Measurements from ENCODE around the gene DIAPH2.

DIAPH2 gene

GRCh38 chrX:96918864-96919263 lies 234.2 kb downstream of the DIAPH2 start:
- intact Hi-C loops (cut with DNase I), result no loop called here
- DNase-seq, result no peak

- DNase-seq, result peak in 1 of 10 donors; percentile 12
- intact Hi-C loops (cut with DNase I), result no loop called here
Measured at GRCh38 chrX:96919672-96920071, 235.0 kb downstream of the DIAPH2 start.

- intact Hi-C loops (cut with DNase I), result no loop called here
- DNase-seq, result peak in 1 of 10 donors; percentile 20
Measured at GRCh38 chrX:96924581-96924980, 239.9 kb downstream of the DIAPH2 start.

- no peak for DNase-seq
- intact Hi-C loops (cut with DNase I), result no loop called here
Measured at GRCh38 chrX:96929036-96929435, 244.4 kb downstream of the DIAPH2 start.

GRCh38 chrX:96957718-96958117 lies 273.1 kb downstream of the DIAPH2 start:
- intact Hi-C loops (cut with DNase I), result no loop called here

GRCh38 chrX:96971812-96972211 lies 287.2 kb downstream of the DIAPH2 start:
- no peak for DNase-seq
- intact Hi-C loops (cut with DNase I), result no loop called here

More at GRCh38 chrX:96957718-96958117, 273.1 kb downstream of the DIAPH2 start:
- peak in 1 of 10 donors; percentile 65 for DNase-seq

- intact Hi-C loops (cut with DNase I), result no loop called here
- DNase-seq, result no peak
Measured at GRCh38 chrX:96978906-96979305, 294.3 kb downstream of the DIAPH2 start.

GRCh38 chrX:96979766-96980165 lies 295.1 kb downstream of the DIAPH2 start:
- no peak for DNase-seq
- intact Hi-C loops (cut with DNase I), result no loop called here

- intact Hi-C loops (cut with DNase I), result no loop called here
- DNase-seq, result no peak
Measured at GRCh38 chrX:96982161-96982560, 297.5 kb downstream of the DIAPH2 start.

- intact Hi-C loops (cut with DNase I), result no loop called here
- DNase-seq, result no peak
Measured at GRCh38 chrX:96984538-96984937, 299.9 kb downstream of the DIAPH2 start.

- intact Hi-C loops (cut with DNase I), result no loop called here
- DNase-seq, result no peak
Measured at GRCh38 chrX:96985046-96985445, 300.4 kb downstream of the DIAPH2 start.

GRCh38 chrX:96987228-96987627 lies 302.6 kb downstream of the DIAPH2 start:
- no peak for DNase-seq
- intact Hi-C loops (cut with DNase I), result no loop called here

- intact Hi-C loops (cut with DNase I), result no loop called here
- DNase-seq, result no peak
Measured at GRCh38 chrX:96989830-96990571, 305.4 kb downstream of the DIAPH2 start.

GRCh38 chrX:96994093-96994492 lies 309.5 kb downstream of the DIAPH2 start:
- intact Hi-C loops (cut with DNase I), result no loop called here
- no peak for DNase-seq

GRCh38 chrX:96997196-96997595 lies 312.6 kb downstream of the DIAPH2 start:
- intact Hi-C loops (cut with DNase I), result no loop called here
- DNase-seq, result no peak

GRCh38 chrX:97000682-97001368 lies 316.2 kb downstream of the DIAPH2 start:
- intact Hi-C loops (cut with DNase I), result no loop called here
- no peak for DNase-seq

- DNase-seq, result no peak
- intact Hi-C loops (cut with DNase I), result no loop called here
Measured at GRCh38 chrX:97006167-97006566, 321.5 kb downstream of the DIAPH2 start.

GRCh38 chrX:97009391-97009790 lies 324.7 kb downstream of the DIAPH2 start:
- intact Hi-C loops (cut with DNase I), result no loop called here
- DNase-seq, result no peak

- DNase-seq, result peak in 1 of 10 donors; percentile 66
- intact Hi-C loops (cut with DNase I), result no loop called here
Measured at GRCh38 chrX:97011540-97011939, 326.9 kb downstream of the DIAPH2 start.

- intact Hi-C loops (cut with DNase I), result no loop called here
- no peak for DNase-seq
Measured at GRCh38 chrX:97016106-97016505, 331.5 kb downstream of the DIAPH2 start.

GRCh38 chrX:97021680-97022079 lies 337.0 kb downstream of the DIAPH2 start:
- intact Hi-C loops (cut with DNase I), result no loop called here
- no peak for DNase-seq

- intact Hi-C loops (cut with DNase I), result no loop called here
- no peak for DNase-seq
Measured at GRCh38 chrX:97026406-97026805, 341.8 kb downstream of the DIAPH2 start.
